Skeletal muscle cell (primary cell): ENCODE data around the gene SLC12A4.
A peak's percentile ranks its signal among the peaks of the same experiment; 100 is the strongest.

ENCODE experiments used
- DNase-seq: peaks from one replicate; pipeline ENCODE4 v3.0.0-alpha.2; 2010; ENCODE audit warnings: low read depth
- H3K4me3 ChIP-seq: 2 replicates; pipeline ENCODE4 v1.5.1; 2011; ENCODE audit warnings: low read depth, mild to moderate bottlenecking, control low read depth, low read length, moderate library complexity

The SLC12A4 gene

GRCh38 chr16:67914758-67915495 is 53.5 kb downstream of the SLC12A4 start:
- H3K4me3 ChIP-seq: no peak overlapping the region
- no peak for DNase-seq

- peak; percentile 72 for DNase-seq
- no peak overlapping the region for H3K4me3 ChIP-seq
Measured at GRCh38 chr16:67910158-67910557, 58.3 kb downstream of the SLC12A4 start.

GRCh38 chr16:67909056-67909742 is 59.2 kb downstream of the SLC12A4 start:
- no peak overlapping the region for H3K4me3 ChIP-seq
- DNase-seq: no peak

- DNase-seq: no peak
- H3K4me3 ChIP-seq: no peak overlapping the region
Measured at GRCh38 chr16:67907397-67908180, 60.8 kb downstream of the SLC12A4 start.

GRCh38 chr16:67902831-67903230 is 65.6 kb downstream of the SLC12A4 start:
- no peak overlapping the region for H3K4me3 ChIP-seq
- no peak for DNase-seq

GRCh38 chr16:67901734-67902133 is 66.7 kb downstream of the SLC12A4 start:
- H3K4me3 ChIP-seq: no peak overlapping the region
- no peak for DNase-seq

- no peak overlapping the region for H3K4me3 ChIP-seq
- no peak for DNase-seq
Measured at GRCh38 chr16:67897231-67897630, 71.2 kb downstream of the SLC12A4 start.

GRCh38 chr16:67893743-67894399 is 74.6 kb downstream of the SLC12A4 start:
- peak overlapping the region; percentile 98 for H3K4me3 ChIP-seq
- DNase-seq: no peak
